HepG2 (cell line): ENCODE results near the gene BLVRB. TPM values are rescaled to one million over a fixed set of nuclear protein-coding genes. Genes with fewer than 3 reads are reported as not detected.

Experiments used
- ATAC-seq: fragments of 200-7000 bp; cut with Tn5 transposase; 3 replicates; pipeline ENCODE4 v1.9.1; 2020; ENCODE audit warnings: mild to moderate bottlenecking, moderate library complexity
- BruUV-seq: library from RNA; stranded (reverse); fragments of 400-500 nt; replicated peaks from 2 replicates; lab custom pipeline; 2021; lab: Mats Ljungman, UMichigan
- CTCF ChIA-PET: fragments of 300-600 bp; formaldehyde crosslinking; extraction: SDS; loops from one replicate; lab custom pipeline; 2021; ENCODE audit warnings: low total read pairs, inconsistent platforms, low intra/inter-chr PET ratio; lab: Yijun Ruan, JAX
- POLR2A ChIA-PET: fragments of 350-600 bp; sonication (Branson Sonifier 250); formaldehyde crosslinking; loops from one replicate; lab custom pipeline; 2020; ENCODE audit warnings: antibody characterized with exemption, inconsistent platforms; lab: Yijun Ruan, JAX
- DNase-seq: peaks from one replicate; pipeline ENCODE4 v3.0.0-alpha.2; 2015; ENCODE audit warnings: low spot score
- FAIRE-seq: peaks from 3 replicates; lab custom pipeline; 2011; peaks lifted over from hg19 to GRCh38; lab: Jason Lieb, UNC
- H2AFZ ChIP-seq: one replicate; pipeline ENCODE4 v1.6.1; 2011; ENCODE audit warnings: low read length, inconsistent platforms
- H3K27ac ChIP-seq: fragments of 300-600 bp; 3 replicates; pipeline ENCODE4 v1.8.0; 2011; ENCODE audit warnings: mixed run types, mild to moderate bottlenecking, mixed read lengths, low read length, inconsistent platforms; ENCODE audit not compliant: insufficient read depth; ENCODE audit errors: extremely low read length
- H3K27me3 ChIP-seq, 2 experiments: fragments of 200-600 bp in 1 of 2; 2 replicates in 1 of 2; 3 replicates in 1 of 2; pipeline versions ENCODE4 v1.6.0 to v1.8.0; 2011; ENCODE audit warnings: low read length in 2 of 2, mild to moderate bottlenecking in 2 of 2, moderate library complexity in 2 of 2, inconsistent platforms in 1 of 2; ENCODE audit not compliant: insufficient read depth in 2 of 2, control insufficient read depth in 1 of 2
- H3K36me3 ChIP-seq, 2 experiments: fragments of 200-600 bp in 1 of 2; replicated peaks in 1 of 2; 2 replicates in 1 of 2; 3 replicates in 1 of 2; pipeline versions ENCODE4 v1.5.1 to v1.8.0; 2011; ENCODE audit warnings: low read length in 2 of 2, inconsistent platforms in 1 of 2; ENCODE audit not compliant: insufficient read depth in 2 of 2, control insufficient read depth in 1 of 2
- H3K4me1 ChIP-seq: 2 replicates; pipeline ENCODE4 v1.5.1; 2012; ENCODE audit warnings: low read length, inconsistent platforms; ENCODE audit not compliant: insufficient read depth
- H3K4me2 ChIP-seq: 2 replicates; pipeline ENCODE4 v1.6.0; 2011; ENCODE audit warnings: low read depth, low read length, inconsistent platforms
- H3K4me3 ChIP-seq, 3 experiments: fragments of 200-600 bp in 1 of 3; sonication (generic), shearing (Covaris generic) in 1 of 3; replicated peaks in 1 of 3; 2 replicates each; pipeline ENCODE4 v1.5.1; 2011 to 2016; ENCODE audit warnings: low read length in 3 of 3, inconsistent platforms in 2 of 3, low read depth in 2 of 3, mild to moderate bottlenecking in 2 of 3, control low read depth in 1 of 3, mixed read lengths in 1 of 3; ENCODE audit not compliant: insufficient read depth in 1 of 3
- H3K79me2 ChIP-seq: one replicate; pipeline ENCODE4 v1.6.1; 2011; ENCODE audit warnings: low read length, inconsistent platforms; ENCODE audit not compliant: insufficient read depth
- H3K9ac ChIP-seq: 2 replicates; pipeline ENCODE4 v1.6.0; 2011; ENCODE audit warnings: mild to moderate bottlenecking, low read depth, low read length, inconsistent platforms; ENCODE audit not compliant: insufficient read depth
- H3K9me3 ChIP-seq: 2 replicates; pipeline ENCODE4 v1.5.1; 2012; ENCODE audit warnings: mild to moderate bottlenecking, low read length
- H4K20me1 ChIP-seq: 2 replicates; pipeline ENCODE4 v1.6.0; 2011; ENCODE audit warnings: inconsistent platforms, mild to moderate bottlenecking, low read length, moderate library complexity; ENCODE audit not compliant: insufficient read depth
- AHR ChIP-seq: IDR thresholded peaks from 2 replicates; pipeline ENCODE4 v1.6.1; 2018; ENCODE audit warnings: missing genetic modification reagents, missing compliant biosample characterization
- ARHGAP35 ChIP-seq: sonication (generic); formaldehyde crosslinking; IDR thresholded peaks from 2 replicates; pipeline ENCODE4 v1.9.0; 2022; ENCODE audit warnings: mild to moderate bottlenecking, inconsistent platforms, moderate library complexity, missing genetic modification reagents, borderline replicate concordance
- ARID5B ChIP-seq: IDR thresholded peaks from 2 replicates; pipeline ENCODE4 v1.4.0; 2020; ENCODE audit warnings: mild to moderate bottlenecking, missing genetic modification reagents
- CEBPZ ChIP-seq: IDR thresholded peaks from 2 replicates; pipeline ENCODE4 v1.6.1; 2012; ENCODE audit warnings: low read length, improper control_type of control experiment
- ETV5 ChIP-seq: IDR thresholded peaks from 2 replicates; pipeline ENCODE4 v1.6.1; 2018; ENCODE audit warnings: missing biosample characterization, missing genetic modification reagents, inconsistent platforms, borderline replicate concordance
- KDM5A ChIP-seq: fragments of 200-600 bp; sonication (generic); IDR thresholded peaks from 2 replicates; pipeline ENCODE4 v1.7.0; 2018; ENCODE audit warnings: antibody characterized with exemption, mild to moderate bottlenecking, low read length, borderline replicate concordance
- NAIF1 ChIP-seq: sonication (generic); formaldehyde crosslinking; IDR thresholded peaks from 2 replicates; pipeline ENCODE4 v1.5.0; 2020; ENCODE audit warnings: mild to moderate bottlenecking, missing genetic modification reagents, borderline replicate concordance
- SIX4 ChIP-seq: sonication (generic); formaldehyde crosslinking; IDR thresholded peaks from 2 replicates; pipeline ENCODE4 v1.4.0; 2020; ENCODE audit warnings: missing genetic modification reagents
- SOX5 ChIP-seq: IDR thresholded peaks from 2 replicates; pipeline ENCODE4 v1.6.1; 2016; ENCODE audit warnings: borderline replicate concordance
- TCF7 ChIP-seq: sonication (generic); IDR thresholded peaks from 2 replicates; pipeline ENCODE4 v1.6.1; 2016; ENCODE audit warnings: antibody characterized with exemption, low read depth
- TFDP2 ChIP-seq: sonication (generic); formaldehyde crosslinking; IDR thresholded peaks from 2 replicates; pipeline ENCODE4 v1.4.0; 2020; ENCODE audit warnings: missing genetic modification reagents
- ZFY ChIP-seq: sonication (generic); formaldehyde crosslinking; IDR thresholded peaks from 2 replicates; pipeline ENCODE4 v1.4.0; 2020; ENCODE audit warnings: missing genetic modification reagents
- ZNF878 ChIP-seq: sonication (generic); formaldehyde crosslinking; IDR thresholded peaks from 2 replicates; pipeline ENCODE4 v1.8.1; 2023; ENCODE audit warnings: mild to moderate bottlenecking, missing genetic modification reagents, moderate library complexity
- WGBS: methylation state at CpG from one replicate; pipeline ENCODE4 v1.1.6; 2017; ENCODE audit warnings: low lambda C conversion rate; 5-methylcytosine and 5-hydroxymethylcytosine counted together
- in situ Hi-C: cut with HindIII; loops from 2 replicates; pipeline ENCODE4 v1.10.0; 2017; ENCODE audit warnings: low pct_unique_long_range_greater_than_20kb; ENCODE audit not compliant: extremely low pct_ligation_motif_present
- intact Hi-C: fragments of 100-400 bp; cut with micrococcal nuclease; formaldehyde crosslinking; loops from one replicate; pipeline ENCODE4 v1.10.0; 2022; ENCODE audit not compliant: unreplicated experiment
- polyA plus RNA-seq, 8 experiments: library from polyadenylated mRNA; depleted of rRNA in 3 of 8; stranded (reverse) in 7 of 8; unstranded in 1 of 8; fragments of >200 nt; fragmentation: Illumina TruSeq in 4 of 8; extraction: Trizol in 4 of 8; gene quantifications; 2 replicates each; pipeline versions ENCODE4 v1.2.1 to v1.2.3, GENCODE V29; 2011 to 2016; ENCODE audit warnings: low read depth in 4 of 8, missing spikeins in 1 of 8, mixed read lengths in 1 of 8; ENCODE audit not compliant: insufficient read depth in 1 of 8
- total RNA-seq, 5 experiments: library from RNA; depleted of rRNA; stranded (reverse); fragments of >200 nt; fragmentation: Illumina TruSeq; extraction: Trizol; gene quantifications; 2 replicates each; pipeline ENCODE4 v1.2.3, GENCODE V29; 2016; ENCODE audit warnings: low read depth in 1 of 5

The BLVRB gene
- total and polyA plus RNA-seq, 2 of the 13 experiments (the other 11 are each of a cell fraction or from before 2014, with no cell fraction given) = 25.9 to 51.4 TPM

- no peak for TF ChIP-seq TCF7
Measured at GRCh38 chr19:40452016-40452415, 13.5 kb downstream of the BLVRB start (continued).

DNA sequence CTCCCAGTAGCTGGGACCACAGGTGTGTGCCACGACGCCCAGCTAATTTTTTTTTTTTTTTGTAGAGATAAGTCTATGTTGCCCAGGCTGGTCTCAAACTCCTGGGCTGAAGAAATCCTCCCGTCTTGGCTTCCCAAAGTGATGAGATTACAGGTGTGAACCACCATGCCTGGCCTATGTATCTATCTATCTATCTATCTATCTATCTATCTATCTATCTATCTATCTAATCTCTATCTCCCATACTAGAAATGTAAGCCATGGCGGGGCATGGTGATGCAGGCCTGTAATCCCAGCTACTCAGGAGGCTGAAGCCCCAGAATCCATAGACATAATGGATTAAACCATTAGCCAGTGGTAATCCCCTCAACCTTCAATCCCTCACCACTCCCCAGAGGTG, 14.9 kb downstream of the BLVRB start:
- in situ Hi-C loops = no loop called here
- POLR2A ChIA-PET = no interaction called here
- TF ChIP-seq ARID5B (CRISPR knock-in tag) (no peak), KDM5A (no peak), ETV5 (CRISPR knock-in tag) (no peak), ARHGAP35 (CRISPR knock-in tag) (no peak), ZFY (CRISPR knock-in tag) (no peak), TCF7 (no peak), ZNF878 (CRISPR knock-in tag) (no peak), NAIF1 (no peak), SOX5 (CRISPR knock-in tag) (no peak), AHR (no peak), TFDP2 (CRISPR knock-in tag) (no peak), SIX4 (CRISPR knock-in tag) (no peak), CEBPZ (no peak)
- Histone ChIP-seq H3K4me1 (peaks cover 19% of the 10 kb centered on the region), H2AFZ (no peak overlapping the region), H3K4me2 (no peak overlapping the region), H3K9ac (no peak overlapping the region), H3K27ac (no peak overlapping the region), H3K27me3 (no peaks in the 10 kb centered on the region), H3K9me3 (no peaks in the 10 kb centered on the region), H4K20me1 (no peaks in the 10 kb centered on the region), H3K4me3 (no peak overlapping the region), H3K79me2 (no peaks in the 10 kb centered on the region), H3K36me3 (peaks cover 2 to 3% of the 10 kb centered on the region in 2 experiments; a peak in 1 of 5 replicates)
- WGBS = 97% methylated on average over 4 of the region's 4 CpGs
- BruUV-seq = no TSS peak
- no peak for FAIRE-seq
- ATAC-seq = no peak
- CTCF ChIA-PET = no interaction called here
- DNase-seq = no peak
- intact Hi-C loops = no loop called here
